HG03196 (cell line): ENCODE data around the gene C2orf15.
"Not testable (repeated sequence)": the region's sequence is repeated elsewhere in the genome, so short reads cannot be mapped to it uniquely, and the experiment has no call there.

Source experiments
- ATAC-seq: cut with Tn5 transposase; IDR thresholded peaks from one replicate; pipeline ENCODE4 v1.9.1; 2021; ENCODE audit not compliant: unreplicated experiment

C2orf15 gene

GRCh38 chr2:99159594-99159993 lies 18.1 kb downstream of the C2orf15 start:
- no peak for ATAC-seq

- no peak for ATAC-seq
Measured at GRCh38 chr2:99166218-99166617, 24.7 kb downstream of the C2orf15 start.

GRCh38 chr2:99169534-99169933 lies 28.0 kb downstream of the C2orf15 start:
- no peak for ATAC-seq

GRCh38 chr2:99171377-99172140 lies 30.1 kb downstream of the C2orf15 start:
- no peak for ATAC-seq

GRCh38 chr2:99180755-99181623 lies 39.5 kb downstream of the C2orf15 start, which contains the start of the genes MITD1 and MRPL30:
Gene MITD1 (minus strand): TSS chr2:99181058. CDS start chr2:99180981, 77 bp downstream.
Gene MRPL30 (plus strand): TSS chr2:99181184. CDS start chr2:99186204, 5,020 bp downstream.
- ATAC-seq, result peak; percentile 94

- no peak for ATAC-seq
Measured at GRCh38 chr2:99181624-99182000, 40.1 kb downstream of the C2orf15 start.

- ATAC-seq, result no peak
Measured at GRCh38 chr2:99183025-99183424, 41.5 kb downstream of the C2orf15 start.

- no peak for ATAC-seq
Measured at GRCh38 chr2:99184811-99185210, 43.3 kb downstream of the C2orf15 start.

- ATAC-seq, result no peak
Measured at GRCh38 chr2:99187011-99187410, 45.5 kb downstream of the C2orf15 start.

- no peak for ATAC-seq
Measured at GRCh38 chr2:99188357-99188756, 46.9 kb downstream of the C2orf15 start.

GRCh38 chr2:99190548-99190947 lies 49.0 kb downstream of the C2orf15 start:
- no peak for ATAC-seq

GRCh38 chr2:99192364-99192763 lies 50.9 kb downstream of the C2orf15 start:
- ATAC-seq, result not testable (repeated sequence)

- ATAC-seq, result no peak
Measured at GRCh38 chr2:99198103-99198841, 56.8 kb downstream of the C2orf15 start.

GRCh38 chr2:99200076-99200800 lies 58.7 kb downstream of the C2orf15 start:
- ATAC-seq, result no peak
